Type B pancreatic cell (in vitro differentiated cells): Measurements from ENCODE around the gene SLC4A9. TPM values are rescaled to one million over a fixed set of nuclear protein-coding genes. Genes with fewer than 3 reads are reported as not detected.

Experiments
- DNase-seq: peaks from one replicate; pipeline ENCODE4 v3.0.0; 2021; ENCODE audit warnings: mixed read lengths; ENCODE audit not compliant: unreplicated experiment; ENCODE audit errors: extremely low spot score
- H3K27ac Mint-ChIP-seq: 2 replicates; pipeline ENCODE4 v1.8.0; 2021; ENCODE audit warnings: mild to moderate bottlenecking, mixed read lengths
- H3K27me3 Mint-ChIP-seq: 2 replicates; pipeline ENCODE4 v1.8.0; 2021; ENCODE audit warnings: mixed read lengths
- H3K36me3 Mint-ChIP-seq: 2 replicates; pipeline ENCODE4 v1.8.0; 2021; ENCODE audit warnings: mixed read lengths
- H3K4me1 Mint-ChIP-seq: one replicate; pipeline ENCODE4 v1.8.0; 2021; ENCODE audit warnings: mixed read lengths; ENCODE audit not compliant: unreplicated experiment
- H3K4me3 Mint-ChIP-seq: 2 replicates; pipeline ENCODE4 v1.8.0; 2021; ENCODE audit warnings: mild to moderate bottlenecking, mixed read lengths
- H3K9me3 Mint-ChIP-seq: 2 replicates; pipeline ENCODE4 v1.8.0; 2021; ENCODE audit warnings: mixed read lengths
- total RNA-seq: library from RNA; stranded (reverse); gene quantifications from 2 replicates; pipeline ENCODE4 v1.2.1, GENCODE V29; 2021; ENCODE audit warnings: low replicate concordance
- TF ChIP-seq, protein P1 (sequence below): fragments of 200-600 bp; sonication (generic); conservative IDR thresholded peaks from 2 replicates; pipeline ENCODE4 v1.5.0; 2021; ENCODE audit warnings: antibody characterized with exemption, mild to moderate bottlenecking

The SLC4A9 gene
- total RNA-seq, 1 donor from 2014 or later: not detected

DNA sequence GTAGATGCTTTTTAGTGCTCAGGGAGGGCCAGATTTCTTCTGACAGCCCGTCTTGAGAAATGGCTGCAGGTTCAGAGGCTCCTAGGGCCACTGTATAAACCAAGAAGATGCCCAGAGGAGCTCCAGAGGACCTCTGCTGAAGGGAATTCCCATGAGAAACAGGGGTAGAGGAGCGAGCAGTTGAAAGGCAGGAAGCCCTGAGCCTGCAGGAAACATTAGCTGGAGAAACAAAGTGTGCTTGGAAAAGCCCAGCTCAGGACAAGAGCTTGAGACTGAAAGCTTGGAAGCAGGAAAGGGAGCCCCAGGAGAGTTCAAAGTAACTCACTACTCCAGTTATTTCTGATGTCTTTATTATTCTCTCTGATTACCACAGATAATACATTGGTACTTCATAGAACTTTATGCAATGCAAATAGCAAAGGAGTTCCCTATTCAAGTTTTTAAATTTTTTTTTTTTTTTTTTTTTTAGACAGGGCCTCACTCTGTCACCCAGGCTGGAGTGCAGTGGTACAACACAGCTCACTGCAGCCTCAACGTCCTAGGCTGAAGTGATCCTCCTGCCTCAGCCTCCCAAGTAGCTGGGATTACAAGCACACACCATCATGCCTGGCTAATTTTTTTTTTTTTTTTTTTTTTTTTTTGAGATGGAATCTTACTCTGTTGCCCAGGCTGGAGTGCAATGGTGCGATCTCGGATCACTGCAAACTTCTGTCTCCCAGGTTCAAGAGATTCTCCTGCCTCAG lies 30.1 kb upstream of the SLC4A9 start:
- no peak overlapping the region for H3K4me3 Mint-ChIP-seq
- peaks cover 14% of the 10 kb centered on the region for H3K4me1 Mint-ChIP-seq
- H3K27me3 Mint-ChIP-seq: no peaks in the 10 kb centered on the region
- TF ChIP-seq, protein P1, sequence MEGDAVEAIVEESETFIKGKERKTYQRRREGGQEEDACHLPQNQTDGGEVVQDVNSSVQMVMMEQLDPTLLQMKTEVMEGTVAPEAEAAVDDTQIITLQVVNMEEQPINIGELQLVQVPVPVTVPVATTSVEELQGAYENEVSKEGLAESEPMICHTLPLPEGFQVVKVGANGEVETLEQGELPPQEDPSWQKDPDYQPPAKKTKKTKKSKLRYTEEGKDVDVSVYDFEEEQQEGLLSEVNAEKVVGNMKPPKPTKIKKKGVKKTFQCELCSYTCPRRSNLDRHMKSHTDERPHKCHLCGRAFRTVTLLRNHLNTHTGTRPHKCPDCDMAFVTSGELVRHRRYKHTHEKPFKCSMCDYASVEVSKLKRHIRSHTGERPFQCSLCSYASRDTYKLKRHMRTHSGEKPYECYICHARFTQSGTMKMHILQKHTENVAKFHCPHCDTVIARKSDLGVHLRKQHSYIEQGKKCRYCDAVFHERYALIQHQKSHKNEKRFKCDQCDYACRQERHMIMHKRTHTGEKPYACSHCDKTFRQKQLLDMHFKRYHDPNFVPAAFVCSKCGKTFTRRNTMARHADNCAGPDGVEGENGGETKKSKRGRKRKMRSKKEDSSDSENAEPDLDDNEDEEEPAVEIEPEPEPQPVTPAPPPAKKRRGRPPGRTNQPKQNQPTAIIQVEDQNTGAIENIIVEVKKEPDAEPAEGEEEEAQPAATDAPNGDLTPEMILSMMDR: no peak
- peaks cover 4% of the 10 kb centered on the region for H3K36me3 Mint-ChIP-seq
- DNase-seq: no peak
- no peak overlapping the region for H3K27ac Mint-ChIP-seq
- H3K9me3 Mint-ChIP-seq: no peaks in the 10 kb centered on the region

DNA sequence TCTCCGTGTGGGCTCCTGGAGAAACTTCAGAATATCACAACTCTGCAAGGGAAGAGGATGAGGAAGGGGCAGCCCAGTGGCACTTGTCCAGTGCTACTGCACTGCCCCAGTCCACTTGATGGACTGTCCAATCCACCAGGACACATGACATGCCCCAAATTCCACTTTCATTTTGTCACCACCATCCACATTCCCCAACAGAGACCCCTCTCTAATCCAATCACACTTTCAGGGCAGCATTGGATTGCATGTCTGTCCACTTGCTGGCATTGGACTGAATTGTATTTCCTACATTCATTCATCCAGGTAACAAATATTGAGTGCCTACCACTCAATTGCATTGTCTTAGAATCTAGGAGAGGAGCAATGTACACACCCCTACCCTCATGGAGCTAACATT lies 28.4 kb upstream of the SLC4A9 start:
- H3K27me3 Mint-ChIP-seq: no peaks in the 10 kb centered on the region
- H3K36me3 Mint-ChIP-seq: peaks cover 4% of the 10 kb centered on the region
- H3K4me3 Mint-ChIP-seq: no peak overlapping the region
- TF ChIP-seq, protein P1: no peak
- no peak for DNase-seq
- peaks cover 20% of the 10 kb centered on the region for H3K4me1 Mint-ChIP-seq
- no peaks in the 10 kb centered on the region for H3K9me3 Mint-ChIP-seq
- no peak overlapping the region for H3K27ac Mint-ChIP-seq

DNA sequence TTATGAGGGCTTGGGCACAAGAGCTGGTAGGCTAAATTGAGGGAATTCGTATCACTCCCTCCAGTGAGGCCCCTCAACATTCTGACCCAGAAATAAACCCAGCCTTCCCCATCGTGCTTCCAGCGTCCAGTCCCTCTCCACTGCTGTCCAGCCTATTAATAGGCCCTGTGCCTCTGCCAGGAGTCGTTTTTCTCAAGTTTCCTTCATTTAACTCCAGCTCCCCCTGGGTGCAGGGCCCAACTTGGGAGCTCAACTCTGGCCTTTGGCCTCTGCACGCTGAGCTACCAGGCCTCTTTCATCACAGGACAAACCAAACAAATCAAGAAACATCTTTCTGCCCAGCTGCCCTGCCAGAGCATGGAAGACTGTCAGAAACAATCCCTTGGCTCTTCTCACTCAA lies 23.6 kb upstream of the SLC4A9 start:
- no peak overlapping the region for H3K4me3 Mint-ChIP-seq
- DNase-seq: no peak
- H3K9me3 Mint-ChIP-seq: no peaks in the 10 kb centered on the region
- no peak overlapping the region for H3K27ac Mint-ChIP-seq
- peaks cover 4% of the 10 kb centered on the region for H3K36me3 Mint-ChIP-seq
- no peaks in the 10 kb centered on the region for H3K27me3 Mint-ChIP-seq
- H3K4me1 Mint-ChIP-seq: peaks cover 13% of the 10 kb centered on the region
- TF ChIP-seq, protein P1: no peak

DNA sequence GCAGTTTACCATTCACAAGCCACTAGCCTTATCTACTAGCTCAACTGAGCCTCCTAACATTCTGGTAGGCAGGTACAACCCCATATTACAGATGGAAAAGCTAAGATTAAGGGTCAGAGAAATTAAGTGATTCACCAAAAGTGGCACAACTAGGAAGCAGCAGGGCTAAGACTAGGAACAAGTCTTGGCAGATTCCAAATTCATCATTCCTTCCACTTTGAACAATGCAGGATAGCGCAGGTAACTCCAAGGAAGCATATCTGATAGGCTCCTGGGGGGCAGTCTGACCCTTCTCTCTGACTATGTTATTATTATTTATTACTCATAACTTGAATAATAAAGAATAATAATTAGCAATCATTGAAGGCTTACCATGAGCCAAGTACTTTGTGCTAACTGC lies 22.1 kb upstream of the SLC4A9 start:
- Mint-ChIP-seq H3K4me3 (no peak overlapping the region), H3K4me1 (peaks cover 13% of the 10 kb centered on the region)
- TF ChIP-seq, protein P1: no peak

DNA sequence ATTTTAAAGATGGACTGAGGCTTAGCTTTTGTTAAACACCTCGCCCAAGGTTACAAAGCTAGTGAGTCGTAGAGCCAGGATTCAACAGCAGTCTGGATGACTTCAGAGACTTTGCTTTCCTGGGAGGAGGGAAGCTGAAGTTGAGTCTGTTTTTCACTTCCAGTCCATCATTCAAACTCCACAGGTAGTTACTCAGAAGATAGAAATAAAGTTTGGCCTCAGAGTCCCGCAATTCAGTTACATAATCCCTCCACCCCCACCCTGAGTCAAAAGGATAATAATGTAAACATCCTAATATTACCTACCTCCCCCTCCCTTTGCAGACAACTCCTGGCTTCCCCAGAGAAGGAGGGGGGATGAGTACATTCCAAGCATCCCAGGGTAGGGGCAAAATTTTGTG lies 21.7 kb upstream of the SLC4A9 start:
- H3K36me3 Mint-ChIP-seq: peaks cover 4% of the 10 kb centered on the region

More for the DNA sequence above, 22.1 kb upstream of the SLC4A9 start:
- Mint-ChIP-seq H3K36me3 (peaks cover 4% of the 10 kb centered on the region), H3K27ac (no peak overlapping the region), H3K9me3 (no peaks in the 10 kb centered on the region), H3K27me3 (peaks cover 4% of the 10 kb centered on the region)
- no peak for DNase-seq

More for the DNA sequence above, 21.7 kb upstream of the SLC4A9 start:
- peaks cover 13% of the 10 kb centered on the region for H3K4me1 Mint-ChIP-seq
- no peak for DNase-seq
- no peak overlapping the region for H3K27ac Mint-ChIP-seq
- H3K27me3 Mint-ChIP-seq: peaks cover 6% of the 10 kb centered on the region
- no peak overlapping the region for H3K4me3 Mint-ChIP-seq
- TF ChIP-seq, protein P1: no peak
- no peaks in the 10 kb centered on the region for H3K9me3 Mint-ChIP-seq
